Stimulated activated CD4-positive, alpha-beta T cell treated with anti-CD3 and anti-CD28 coated beads, Interleukin-12 subunit alpha, Interleukin-12 subunit beta, amount 100 ng/mL, for 4 hours (primary cell): ENCODE results near the gene GNLY.
A peak's percentile ranks its signal among the peaks of the same experiment; 100 is the strongest.
"Not testable (repeated sequence)": the region's sequence is repeated elsewhere in the genome, so short reads cannot be mapped to it uniquely, and the experiment has no call there.

Source experiments
- DNase-seq: peaks from one replicate; pipeline ENCODE4 v3.0.0-alpha.2; 2020

GNLY gene

GRCh38 chr2:85665264-85665937 is 28.8 kb upstream of the GNLY start:
- DNase-seq, result no peak

DNA sequence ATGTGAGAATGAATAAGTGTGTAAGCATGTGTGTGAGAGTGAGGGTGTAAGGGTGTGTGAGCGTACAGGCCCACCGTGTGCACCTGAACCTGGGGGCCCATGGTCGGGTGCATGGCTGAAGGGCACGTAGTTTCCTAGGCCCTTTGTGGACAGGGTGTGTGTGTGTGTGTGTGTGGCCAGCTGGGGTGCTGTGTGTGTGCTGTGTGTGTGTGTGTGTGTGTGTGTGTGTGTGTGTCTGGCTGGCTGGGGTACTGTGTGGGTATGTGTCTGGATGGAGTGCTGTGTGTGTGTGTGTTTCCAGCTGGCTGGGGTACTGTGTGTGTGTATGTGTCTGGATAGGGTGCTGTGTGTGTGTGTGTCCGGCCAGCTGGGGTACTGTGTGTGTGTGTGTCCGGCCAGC is 28.1 kb upstream of the GNLY start:
- no peak for DNase-seq

DNA sequence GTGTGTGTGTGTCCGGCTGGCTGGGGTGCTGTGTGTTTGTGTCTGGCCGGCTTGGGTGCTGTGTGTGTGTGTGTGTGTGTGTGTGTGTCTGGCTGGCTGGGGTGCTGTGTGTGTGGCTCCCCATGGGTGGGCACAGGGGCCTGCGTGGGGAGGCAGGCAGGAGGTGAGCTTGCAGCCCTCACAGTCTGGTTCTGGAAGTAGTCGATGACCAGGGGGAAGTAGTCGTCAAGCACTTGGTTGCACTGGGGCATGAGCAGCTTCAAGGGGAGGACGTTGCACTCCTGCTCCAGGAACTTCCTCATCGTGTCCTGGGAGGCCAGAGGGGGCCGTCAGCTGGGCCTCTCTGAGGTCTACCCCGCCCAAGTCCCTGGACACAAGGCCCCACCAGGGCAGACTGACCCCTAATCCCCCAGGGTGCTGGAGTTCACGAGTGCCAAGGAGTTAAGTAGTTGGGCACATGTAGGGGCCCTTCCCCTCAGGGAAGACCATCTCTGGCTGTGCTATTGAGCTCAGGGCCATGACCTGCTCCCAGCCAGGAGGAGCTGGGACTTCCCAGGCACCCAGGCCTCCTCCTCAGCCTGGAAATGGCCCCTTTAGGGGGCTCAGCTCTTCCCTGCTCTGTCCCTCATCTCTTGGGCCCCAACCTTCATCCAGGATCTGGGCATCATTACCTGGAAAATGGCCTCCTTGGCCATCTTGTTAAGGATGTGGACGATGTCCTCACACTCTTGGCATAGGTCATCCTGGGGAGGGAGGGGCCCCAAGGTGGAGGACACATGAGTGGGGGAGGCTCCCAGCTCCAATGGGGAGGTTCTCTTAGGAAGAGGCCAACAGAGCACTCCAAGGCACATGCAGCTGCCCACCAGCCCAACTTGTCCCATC is 27.5 kb upstream of the GNLY start:
- DNase-seq, result no peak

DNA sequence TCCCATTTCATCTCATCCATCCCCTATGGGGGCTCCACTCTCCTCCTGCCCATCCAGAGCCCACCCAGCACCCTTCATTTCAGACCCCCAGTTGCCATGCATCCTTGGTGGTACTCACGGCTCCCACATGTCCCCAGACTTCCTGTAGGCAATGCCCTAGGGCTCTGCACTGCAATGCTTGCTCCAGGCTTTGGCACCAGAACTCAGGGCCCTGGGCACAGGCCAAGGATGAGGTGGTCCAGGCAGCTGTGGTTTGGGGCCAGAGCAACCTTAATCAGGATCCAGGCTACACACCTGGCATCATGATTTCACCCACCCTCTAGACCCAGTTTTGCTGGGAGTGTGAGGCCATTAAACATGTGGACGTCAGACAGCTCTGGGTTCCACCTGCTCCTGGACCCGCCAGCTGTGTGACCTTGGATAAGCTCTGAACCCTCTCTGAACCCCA is 26.6 kb upstream of the GNLY start:
- DNase-seq, result no peak

DNA sequence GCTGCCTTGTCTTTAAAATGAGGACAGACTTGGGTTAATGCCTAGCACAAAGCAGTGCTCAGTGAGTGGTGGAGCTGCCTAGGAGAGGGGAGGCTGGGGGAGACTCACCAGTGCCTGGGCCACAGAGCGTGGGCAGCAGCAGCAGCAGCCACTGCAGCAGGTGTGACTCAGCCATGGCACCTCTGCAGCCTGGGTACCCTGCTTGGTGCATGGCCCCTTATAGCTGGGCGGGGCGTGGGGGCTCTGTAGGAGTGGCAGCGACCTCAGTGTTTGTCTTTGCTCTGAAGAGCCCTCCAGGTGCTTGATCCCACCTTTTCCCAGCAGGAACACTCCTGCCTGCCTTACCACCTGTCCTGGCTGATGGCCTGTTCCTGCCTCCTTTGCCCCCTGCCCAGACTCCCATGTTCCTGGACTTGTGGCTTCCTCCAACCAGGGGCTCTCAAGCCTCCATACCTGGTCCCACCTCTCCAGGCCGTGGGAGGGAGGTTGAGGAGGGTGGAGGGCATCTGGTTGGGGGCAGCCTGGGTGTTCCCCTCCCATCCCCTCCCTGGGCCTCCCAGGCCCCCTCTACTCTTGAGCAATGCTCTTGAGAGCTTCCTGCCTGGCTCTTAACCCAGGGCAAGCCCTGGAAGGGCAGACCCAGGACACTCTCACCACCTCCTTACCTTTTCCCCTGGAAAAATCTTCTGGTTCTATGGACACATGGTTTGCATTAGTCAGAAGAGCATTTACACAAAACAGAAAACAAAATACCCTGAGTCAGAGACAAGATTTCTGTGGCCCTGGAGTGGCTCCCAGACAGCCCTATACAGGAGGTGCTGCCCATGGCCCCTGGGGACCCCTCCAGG is 25.9 kb upstream of the GNLY start, which contains the start of gene SFTPB:
Gene SFTPB, minus strand, starts transcription at position 191 of the 848 bp plus-strand sequence. Its CDS starts 16 bp downstream, at position 175.
- no peak for DNase-seq

DNA sequence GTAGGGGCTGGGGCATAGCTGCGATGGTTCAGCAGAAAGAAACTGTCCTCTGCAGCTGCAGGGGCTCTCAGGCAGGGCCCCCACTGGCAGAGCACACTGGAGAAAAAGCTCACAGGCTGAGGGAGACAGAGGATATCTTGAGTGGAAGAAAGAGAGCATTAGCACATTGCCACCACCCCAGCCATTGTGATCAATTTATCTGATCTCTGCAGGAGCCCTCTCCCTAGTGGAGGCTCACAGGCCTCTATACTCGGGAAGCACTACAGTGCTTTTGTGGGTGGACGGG is 25.4 kb upstream of the GNLY start:
- DNase-seq, result no peak

DNA sequence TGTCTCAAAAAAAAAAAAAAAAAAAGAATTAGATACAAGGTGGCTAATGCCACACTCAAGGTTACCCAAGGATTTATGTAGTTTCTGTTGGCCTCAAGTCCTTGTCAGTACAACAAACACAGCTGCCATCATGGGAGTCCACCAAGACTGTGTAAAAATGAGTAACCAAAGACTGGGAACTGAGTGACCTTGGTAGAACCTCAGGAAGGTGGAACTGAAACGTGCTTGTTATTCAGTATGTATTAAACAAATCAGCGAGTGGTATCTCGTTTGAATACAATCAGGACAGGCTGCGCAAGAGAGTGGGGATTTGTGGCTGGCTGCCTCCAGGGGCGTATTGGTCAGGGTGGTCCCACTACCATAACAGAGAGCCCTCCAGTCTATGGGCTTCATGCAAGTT is 24.6 kb upstream of the GNLY start:
- no peak for DNase-seq

- not testable (repeated sequence) for DNase-seq
Measured at GRCh38 chr2:85670416-85670815, 23.7 kb upstream of the GNLY start.

DNA sequence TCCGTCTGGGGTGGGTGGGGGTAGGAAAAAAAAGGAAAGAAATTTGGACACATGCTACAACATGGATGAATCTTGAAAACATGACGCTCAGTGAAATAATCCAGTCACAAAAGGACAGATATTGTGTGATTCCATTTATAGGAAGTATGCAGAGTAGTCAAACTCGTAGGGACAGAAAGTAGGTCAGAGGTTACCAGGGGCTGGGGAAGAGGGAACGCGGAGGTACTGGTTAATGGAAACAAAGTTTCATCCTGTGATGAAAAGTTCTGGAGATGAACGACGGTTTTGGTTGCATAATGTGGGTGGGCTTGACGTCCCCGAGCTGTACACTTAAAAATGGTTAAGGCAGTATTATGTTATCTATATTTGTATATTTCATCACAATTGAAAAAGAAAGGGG is 21.7 kb upstream of the GNLY start:
- DNase-seq, result no peak

DNA sequence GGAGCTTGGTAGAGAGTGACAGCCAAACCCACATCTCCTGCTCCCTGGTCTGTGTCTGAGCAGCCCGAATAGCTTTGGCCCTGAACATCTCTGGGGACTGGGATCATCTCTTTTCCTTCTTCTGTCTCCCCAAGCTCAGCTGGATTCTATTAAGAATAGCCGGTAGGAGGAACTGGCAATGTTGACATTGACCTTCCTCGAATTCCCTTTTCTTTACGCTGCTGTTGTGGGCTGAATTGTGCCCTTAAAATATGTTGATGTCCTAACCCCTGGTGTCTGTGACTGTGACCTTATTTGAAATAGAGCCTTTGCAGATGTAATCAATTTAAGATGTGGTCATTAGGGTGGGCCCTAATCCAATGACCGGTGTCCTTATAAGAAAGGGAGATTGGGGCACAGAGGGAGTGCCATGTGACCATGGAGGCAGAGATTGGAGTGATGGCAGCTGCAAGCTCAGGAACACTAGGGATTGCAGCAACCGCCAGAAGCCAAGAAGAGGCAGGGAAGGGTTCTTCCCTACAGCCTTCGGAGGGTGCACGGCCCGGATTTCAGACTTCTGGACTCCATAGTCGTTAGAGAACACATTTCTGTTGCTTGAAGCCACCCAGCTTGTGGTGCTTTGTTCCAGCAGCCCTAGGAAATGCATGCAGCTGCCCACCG is 20.3 kb upstream of the GNLY start:
- DNase-seq, result no peak

GRCh38 chr2:85674417-85674816 is 19.7 kb upstream of the GNLY start:
- no peak for DNase-seq

- no peak for DNase-seq
Measured at GRCh38 chr2:85675427-85675826, 18.7 kb upstream of the GNLY start.

GRCh38 chr2:85675866-85676548 is 18.2 kb upstream of the GNLY start:
- no peak for DNase-seq

DNA sequence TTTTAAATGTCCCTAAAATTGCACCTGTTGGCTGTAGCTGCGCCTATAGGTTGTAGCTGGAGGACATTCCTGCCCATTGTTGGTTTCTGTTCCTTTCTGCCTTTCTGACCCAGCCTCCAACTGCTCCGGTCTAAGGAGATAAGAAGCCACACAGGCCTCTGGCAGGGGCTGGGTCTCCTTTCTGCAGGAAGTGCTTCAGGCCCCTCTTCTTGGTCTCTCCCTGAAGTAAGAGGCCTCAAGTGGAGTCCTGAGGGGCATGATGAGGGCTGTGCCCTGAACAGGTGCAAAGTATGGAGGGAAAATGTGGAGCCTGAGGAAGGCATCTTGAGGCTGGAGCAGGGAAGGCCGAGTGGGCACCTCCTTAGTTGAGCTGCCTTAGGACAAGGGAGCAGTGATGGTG is 15.8 kb upstream of the GNLY start:
- no peak for DNase-seq

DNA sequence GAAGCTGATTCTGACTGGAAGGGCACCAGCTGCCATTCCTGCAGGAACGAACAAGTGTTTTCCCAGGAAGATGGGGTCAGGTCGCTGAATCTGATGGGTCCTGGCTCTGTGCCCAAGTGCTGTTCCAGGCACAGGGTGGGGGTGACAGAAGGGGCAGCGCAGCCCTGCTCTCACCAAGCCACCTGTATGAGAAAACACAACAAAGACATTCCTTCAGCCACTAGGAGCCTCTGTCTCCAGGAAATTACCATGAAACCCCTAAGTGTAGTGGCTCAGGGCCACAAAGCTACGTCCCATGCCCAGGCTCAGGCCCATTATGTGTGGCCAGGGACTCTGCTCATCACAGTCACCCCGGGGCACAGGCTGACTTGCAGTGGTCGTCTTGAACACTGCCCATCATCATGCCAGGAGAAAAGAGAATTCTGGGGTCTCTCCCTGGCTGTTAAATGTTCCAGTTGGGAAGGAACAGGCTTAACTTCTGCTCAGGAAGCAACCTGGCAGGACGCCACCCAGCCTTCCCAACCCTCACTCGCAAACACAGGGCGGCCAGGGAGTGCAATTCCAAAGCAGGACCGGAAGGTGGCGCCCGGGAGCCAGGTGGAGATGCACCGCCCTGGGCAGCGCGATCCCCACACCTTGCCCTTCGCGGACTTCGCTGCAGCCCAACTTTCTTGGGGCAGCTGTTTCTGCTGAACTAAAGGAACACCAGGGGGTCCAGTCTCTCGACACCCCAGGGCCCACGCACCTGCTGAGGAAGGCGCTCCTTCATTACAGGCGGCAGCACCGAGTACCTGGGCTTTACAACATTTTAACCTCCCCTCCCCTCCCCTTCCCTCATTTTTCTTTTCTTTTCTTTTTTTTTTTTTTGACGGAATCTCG is 15.1 kb upstream of the GNLY start:
- DNase-seq, result peak; percentile 72

GRCh38 chr2:85680707-85681371 is 13.3 kb upstream of the GNLY start:
- no peak for DNase-seq

- no peak for DNase-seq
Measured at GRCh38 chr2:85681372-85681763, 12.8 kb upstream of the GNLY start.

GRCh38 chr2:85681776-85682175 is 12.4 kb upstream of the GNLY start:
- no peak for DNase-seq

- DNase-seq, result no peak
Measured at GRCh38 chr2:85682378-85682777, 11.8 kb upstream of the GNLY start.

DNA sequence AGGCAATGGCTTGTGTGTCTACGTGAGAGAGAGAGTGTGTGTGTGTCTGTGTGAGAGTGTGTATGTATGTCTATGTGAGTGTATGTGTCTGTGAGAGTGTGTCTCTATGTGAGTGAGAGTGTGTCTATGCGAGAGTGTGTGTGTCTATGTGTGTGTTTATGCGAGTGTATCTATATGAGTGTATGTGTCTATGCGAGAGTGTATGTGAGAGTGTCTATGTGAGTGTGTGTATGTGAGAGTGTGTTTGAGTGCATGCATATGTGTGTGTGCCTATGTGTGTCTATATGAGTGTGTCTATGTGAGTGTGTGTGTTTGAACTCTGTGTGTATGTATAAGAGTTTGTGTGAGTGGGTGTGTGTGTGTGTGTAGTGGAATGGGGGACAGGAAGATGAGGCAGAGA is 9.8 kb upstream of the GNLY start:
- no peak for DNase-seq

DNA sequence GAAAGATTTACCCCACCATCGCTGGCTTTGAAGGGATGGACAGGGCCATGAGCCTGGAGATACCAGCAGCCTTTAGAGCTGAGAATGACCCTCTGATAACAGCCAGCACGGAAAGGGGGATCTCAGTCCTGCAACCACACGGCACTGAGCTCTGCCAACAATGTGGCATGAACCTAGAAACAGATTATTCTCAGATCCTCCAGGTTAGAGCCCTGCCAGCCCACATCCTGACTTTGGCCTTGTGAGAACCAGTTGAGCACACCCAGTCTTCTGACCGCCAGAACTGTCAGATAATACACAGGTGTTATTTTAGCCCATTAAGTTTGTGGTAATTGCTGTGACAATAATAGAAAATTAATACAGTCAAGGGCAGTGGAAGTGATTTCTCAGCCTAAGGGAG is 9.4 kb upstream of the GNLY start:
- DNase-seq, result no peak
